IPS-18a (cell line): ENCODE data around the gene RBM4B.

Experiments used
- H3K27ac ChIP-seq: one replicate; pipeline ENCODE4 v1.5.1; 2013; ENCODE audit warnings: low read length
- H3K27me3 ChIP-seq: one replicate; pipeline ENCODE4 v1.6.1; 2013; ENCODE audit warnings: mild to moderate bottlenecking, low read length; ENCODE audit not compliant: control insufficient read depth, insufficient read depth
- H3K36me3 ChIP-seq: one replicate; pipeline ENCODE4 v1.6.1; 2013; ENCODE audit warnings: low read depth, low read length; ENCODE audit not compliant: control insufficient read depth
- H3K4me1 ChIP-seq: one replicate; pipeline ENCODE4 v1.6.1; 2013; ENCODE audit warnings: low read depth, low read length; ENCODE audit not compliant: control insufficient read depth
- H3K4me3 ChIP-seq: one replicate; pipeline ENCODE4 v1.5.1; 2013; ENCODE audit warnings: low read length
- H3K9ac ChIP-seq: one replicate; pipeline ENCODE4 v1.6.1; 2013; ENCODE audit warnings: mild to moderate bottlenecking, low read length, moderate library complexity
- H3K9me3 ChIP-seq: one replicate; pipeline ENCODE4 v1.6.1; 2013; ENCODE audit warnings: low read depth, low read length; ENCODE audit not compliant: control insufficient read depth

The RBM4B gene

DNA sequence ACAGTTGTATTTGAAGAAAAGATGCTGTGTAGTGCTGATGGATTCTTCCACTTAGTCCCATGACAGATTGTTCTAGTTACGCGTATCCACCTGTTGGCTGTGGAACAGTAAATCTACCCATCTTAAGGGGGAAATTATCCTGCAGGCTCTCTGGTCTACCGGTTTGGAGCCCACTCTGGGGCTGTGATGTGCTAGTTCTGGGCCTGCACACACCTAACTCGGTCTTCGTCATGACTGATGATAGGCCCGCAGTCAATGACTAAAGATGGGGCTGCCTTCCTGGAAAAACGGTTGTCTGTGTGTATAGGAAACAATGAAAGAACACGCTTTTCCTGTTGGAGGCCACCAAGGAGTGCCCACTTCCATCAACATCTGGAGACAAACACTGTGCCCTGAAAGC is 6.2 kb upstream of the RBM4B start:
- H3K27me3 ChIP-seq: no peaks in the 10 kb centered on the region
- no peak overlapping the region for H3K4me3 ChIP-seq
- no peaks in the 10 kb centered on the region for H3K9me3 ChIP-seq
- H3K36me3 ChIP-seq: peaks cover 11% of the 10 kb centered on the region
- H3K27ac ChIP-seq: no peak overlapping the region
- H3K4me1 ChIP-seq: no peaks in the 10 kb centered on the region
- H3K9ac ChIP-seq: no peak overlapping the region

DNA sequence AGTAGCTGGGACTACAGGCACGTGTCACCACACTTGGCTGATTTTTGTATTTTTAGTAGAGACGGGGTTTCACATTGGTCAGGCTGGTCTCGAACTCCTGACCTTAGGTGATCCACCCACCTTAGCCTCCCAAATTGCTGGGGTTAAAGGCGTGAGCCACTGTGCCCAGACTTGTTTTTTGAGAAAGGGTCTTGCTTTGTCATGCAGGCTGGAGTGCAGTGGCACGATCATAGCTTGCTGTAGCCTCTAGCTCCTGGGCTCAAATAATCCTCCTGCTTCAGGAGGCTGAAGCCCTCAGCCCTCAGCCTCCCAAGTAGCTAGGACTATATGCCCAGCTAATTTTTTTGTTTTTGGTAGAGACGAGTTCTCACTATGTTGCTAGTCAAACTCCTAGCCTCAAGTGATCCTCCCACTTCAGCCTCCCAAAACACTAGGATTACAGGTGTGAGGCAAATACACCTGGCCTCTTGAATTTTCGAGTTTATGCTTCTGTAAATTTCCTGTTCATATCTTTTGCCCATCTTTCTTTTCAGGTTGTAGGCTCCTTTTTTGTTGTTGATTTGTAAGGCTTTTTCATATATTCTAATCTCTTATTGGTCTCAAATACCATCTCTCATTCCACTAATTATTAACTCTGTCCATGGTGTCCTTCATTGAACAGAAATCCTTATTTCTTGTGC is 3.4 kb upstream of the RBM4B start:
- Histone ChIP-seq H3K4me1 (peaks cover 9% of the 10 kb centered on the region), H3K9ac (no peak overlapping the region), H3K4me3 (no peak overlapping the region), H3K36me3 (peaks cover 2% of the 10 kb centered on the region), H3K27ac (no peak overlapping the region), H3K27me3 (no peaks in the 10 kb centered on the region), H3K9me3 (no peaks in the 10 kb centered on the region)

DNA sequence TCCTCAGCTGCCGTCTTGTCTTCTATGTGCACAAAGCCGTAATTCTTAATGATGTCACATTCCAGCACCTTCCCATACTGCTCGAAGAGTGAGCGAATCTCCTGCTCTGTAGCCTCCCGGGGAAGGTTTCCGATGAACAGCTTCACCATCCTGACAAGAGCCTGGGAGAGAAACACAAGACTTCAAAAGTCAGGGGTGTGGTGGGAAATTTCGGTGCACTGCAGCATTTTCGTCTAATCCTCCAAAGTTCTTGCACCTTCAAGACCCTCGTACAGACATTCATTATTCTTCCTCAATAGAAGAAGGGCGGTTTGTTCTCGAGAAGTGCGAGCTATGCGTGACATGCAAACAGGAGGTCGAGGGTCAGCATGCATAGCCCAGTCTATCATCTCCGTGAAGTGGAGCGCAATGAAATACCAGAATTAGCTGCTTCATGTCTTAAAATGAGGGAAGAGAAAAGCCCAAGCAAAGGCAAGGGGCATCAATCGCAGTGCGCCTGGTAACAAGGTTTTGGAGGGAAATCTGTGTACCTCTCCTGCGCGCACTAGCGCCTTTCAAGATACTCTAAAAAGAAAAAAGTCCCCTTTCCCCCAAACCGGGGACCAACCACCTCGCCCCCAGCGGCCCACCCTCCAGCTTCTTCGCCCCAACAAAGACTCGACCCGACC is 622 bp downstream of the RBM4B start:
- peak overlapping the region; percentile 89 for H3K4me3 ChIP-seq
- peaks cover 21% of the 10 kb centered on the region for H3K4me1 ChIP-seq
- H3K36me3 ChIP-seq: peaks cover 14% of the 10 kb centered on the region
- H3K27me3 ChIP-seq: no peaks in the 10 kb centered on the region
- no peaks in the 10 kb centered on the region for H3K9me3 ChIP-seq
- peak overlapping the region; percentile 70 for H3K9ac ChIP-seq
- H3K27ac ChIP-seq: peak overlapping the region; percentile 81

DNA sequence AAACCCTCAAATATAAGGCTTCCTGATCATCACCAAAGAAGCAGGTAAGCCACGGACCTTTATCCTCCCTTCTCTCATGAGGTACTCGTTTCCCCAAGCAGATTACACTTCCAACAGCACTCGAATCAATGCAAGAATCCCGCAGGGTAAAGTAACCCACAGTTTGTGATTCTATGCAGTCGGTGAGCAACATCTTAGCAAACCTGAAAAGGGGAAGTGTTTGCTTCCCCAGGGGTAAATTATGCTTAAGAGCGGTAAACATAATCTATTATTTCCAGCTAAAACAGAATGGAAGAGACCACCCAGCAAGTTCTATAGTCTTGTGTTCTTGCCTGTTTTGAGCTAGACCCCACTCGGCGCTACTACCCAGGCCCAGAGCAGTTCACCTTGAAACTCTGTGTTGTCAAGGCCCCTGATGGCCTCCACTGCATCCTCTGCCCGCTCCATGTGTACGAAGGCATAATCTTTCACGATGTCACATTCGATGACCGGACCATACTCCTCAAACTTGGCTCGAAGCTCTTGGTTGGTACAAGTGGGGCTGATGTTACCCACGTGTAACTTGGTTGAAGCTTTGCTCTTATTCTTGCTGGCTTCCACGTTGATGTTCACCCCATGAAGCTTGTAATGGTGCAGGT is 1.3 kb downstream of the RBM4B start:
- Histone ChIP-seq H3K36me3 (peaks cover 14% of the 10 kb centered on the region), H3K9me3 (no peaks in the 10 kb centered on the region), H3K27ac (no peak overlapping the region), H3K4me3 (peak overlapping the region; percentile 89), H3K9ac (peak overlapping the region; percentile 70), H3K27me3 (no peaks in the 10 kb centered on the region), H3K4me1 (peaks cover 21% of the 10 kb centered on the region)

DNA sequence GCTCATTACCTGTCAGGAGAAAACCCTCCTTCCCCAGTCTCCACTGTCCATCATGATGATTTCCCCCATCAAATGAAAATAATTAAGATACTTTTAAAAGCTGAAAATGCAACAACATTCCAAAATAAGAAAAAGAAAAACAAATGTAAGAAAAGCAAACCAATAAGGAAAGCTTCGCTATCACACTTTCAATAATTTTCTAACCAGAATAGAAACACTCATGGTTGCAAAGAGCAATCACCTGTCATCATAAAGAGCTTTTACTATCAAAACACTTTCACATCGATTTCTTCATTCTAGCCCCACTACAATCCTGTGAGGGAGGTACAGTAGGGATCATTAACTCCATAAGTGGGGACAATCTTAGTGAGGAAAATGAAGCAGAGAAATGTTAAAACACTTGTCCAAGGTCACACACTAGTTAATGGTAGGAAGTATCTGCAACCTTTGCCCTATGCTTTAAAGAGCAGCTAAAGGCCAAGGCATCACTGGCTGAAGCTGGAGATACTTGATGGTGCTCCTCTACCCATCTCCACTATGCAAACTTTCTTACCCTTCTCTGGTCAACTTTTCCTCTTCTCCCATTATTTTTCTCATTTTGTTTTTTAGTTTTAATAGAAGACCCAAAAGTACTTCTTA is 2.6 kb downstream of the RBM4B start:
- H3K27me3 ChIP-seq: no peaks in the 10 kb centered on the region
- H3K9ac ChIP-seq: no peak overlapping the region
- H3K4me3 ChIP-seq: peak overlapping the region; percentile 89
- peaks cover 14% of the 10 kb centered on the region for H3K36me3 ChIP-seq
- H3K4me1 ChIP-seq: peaks cover 21% of the 10 kb centered on the region
- no peak overlapping the region for H3K27ac ChIP-seq
- H3K9me3 ChIP-seq: no peaks in the 10 kb centered on the region

DNA sequence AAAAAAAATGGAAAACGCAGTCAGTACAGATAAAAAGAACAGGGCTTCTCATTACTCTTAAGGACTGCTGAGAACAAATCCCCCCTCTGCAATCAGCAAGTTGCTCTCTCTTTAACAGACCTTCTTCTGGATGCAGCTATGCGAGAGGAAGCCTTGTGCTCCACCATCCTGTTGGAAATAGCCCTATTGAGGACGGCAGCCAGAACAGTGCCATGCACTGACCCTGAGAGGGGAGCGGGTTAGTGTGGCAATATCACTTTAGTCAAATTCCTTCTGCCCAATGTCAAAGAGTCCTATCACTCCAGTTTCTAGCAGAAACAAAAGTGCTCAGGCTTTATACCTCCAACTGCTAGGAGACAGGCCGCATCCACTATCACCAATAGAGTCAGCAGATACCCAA is 6.9 kb downstream of the RBM4B start:
- no peaks in the 10 kb centered on the region for H3K27me3 ChIP-seq
- H3K36me3 ChIP-seq: peaks cover 43% of the 10 kb centered on the region

DNA sequence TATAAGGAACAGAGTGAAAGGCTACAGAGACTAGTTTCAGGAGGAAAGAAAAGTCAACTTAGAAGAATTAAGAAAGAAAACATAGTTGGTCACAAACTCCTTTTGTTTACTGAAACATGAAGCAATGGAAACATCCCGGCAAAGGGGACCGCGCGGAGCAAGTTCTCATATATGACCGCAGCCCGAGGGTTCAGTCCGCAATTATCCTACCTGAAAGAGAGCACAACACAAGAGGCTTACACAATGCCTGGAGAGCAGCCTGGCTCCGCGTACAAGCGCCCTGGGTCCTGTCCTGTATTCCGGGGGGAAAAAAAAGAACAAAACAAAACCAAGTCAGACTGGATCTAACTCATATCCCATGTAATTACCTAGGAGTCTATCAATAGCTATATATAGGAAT is 12.3 kb downstream of the RBM4B start:
- Histone ChIP-seq H3K9ac (no peak overlapping the region), H3K36me3 (peaks cover 59% of the 10 kb centered on the region), H3K4me3 (no peak overlapping the region), H3K4me1 (no peaks in the 10 kb centered on the region), H3K27me3 (no peaks in the 10 kb centered on the region), H3K27ac (no peak overlapping the region), H3K9me3 (no peaks in the 10 kb centered on the region)

More for the DNA sequence above, 6.9 kb downstream of the RBM4B start:
- no peak overlapping the region for H3K4me3 ChIP-seq
- H3K9ac ChIP-seq: no peak overlapping the region
- no peak overlapping the region for H3K27ac ChIP-seq
- H3K4me1 ChIP-seq: peaks cover 9% of the 10 kb centered on the region
- H3K9me3 ChIP-seq: no peaks in the 10 kb centered on the region

DNA sequence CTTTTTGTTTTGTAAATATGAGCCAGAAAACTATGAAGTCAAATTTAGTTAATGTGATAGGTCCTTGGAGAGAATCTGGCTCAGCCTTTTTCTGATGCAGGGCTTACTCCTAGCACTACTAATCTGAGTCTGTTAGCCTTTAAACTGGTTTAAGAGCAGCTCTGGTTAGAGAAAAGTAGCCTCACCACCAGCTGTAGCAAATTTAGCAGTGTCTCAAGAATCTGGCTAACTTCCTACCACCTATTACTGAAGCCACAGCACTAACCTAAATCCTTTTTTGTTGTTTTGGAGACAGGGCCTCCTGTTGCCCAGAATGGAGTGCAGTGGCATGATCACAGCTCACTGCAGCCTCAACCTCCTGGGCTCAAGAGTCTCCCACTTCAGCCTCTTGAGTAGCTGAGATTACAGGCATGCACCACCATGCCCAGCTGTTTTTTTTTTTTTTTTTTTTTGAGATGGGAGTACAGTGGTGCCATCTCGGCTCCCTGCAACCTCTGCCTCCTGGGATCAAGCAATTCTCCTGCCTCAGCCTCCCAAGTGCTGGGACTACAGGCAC is 13.9 kb downstream of the RBM4B start:
- no peaks in the 10 kb centered on the region for H3K4me1 ChIP-seq
- H3K36me3 ChIP-seq: peaks cover 59% of the 10 kb centered on the region
- H3K4me3 ChIP-seq: no peak overlapping the region
- H3K9me3 ChIP-seq: no peaks in the 10 kb centered on the region
- H3K27me3 ChIP-seq: no peaks in the 10 kb centered on the region
- no peak overlapping the region for H3K27ac ChIP-seq
- no peak overlapping the region for H3K9ac ChIP-seq

DNA sequence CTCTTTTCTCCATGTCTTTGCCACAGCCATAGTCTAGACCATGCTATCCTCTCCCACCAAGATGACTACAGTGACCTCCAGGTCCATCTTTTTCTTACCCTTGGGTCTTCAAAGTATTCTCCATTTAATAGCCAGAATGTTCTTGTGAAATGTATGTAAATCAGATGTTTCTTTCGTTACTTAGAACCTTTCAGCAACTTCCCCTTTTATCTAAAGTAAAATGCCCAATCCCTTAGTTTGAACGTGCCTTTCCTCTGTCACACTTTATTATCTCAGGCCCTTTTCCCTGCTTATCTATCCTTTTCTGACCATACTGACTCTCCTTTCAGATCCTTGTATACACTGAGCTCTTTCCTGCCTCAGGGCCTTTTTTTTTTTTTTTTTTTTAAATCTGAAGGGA is 17.9 kb downstream of the RBM4B start:
- Histone ChIP-seq H3K27me3 (no peaks in the 10 kb centered on the region), H3K4me1 (no peaks in the 10 kb centered on the region), H3K27ac (no peak overlapping the region), H3K9ac (no peak overlapping the region), H3K36me3 (peaks cover 21% of the 10 kb centered on the region), H3K9me3 (no peaks in the 10 kb centered on the region), H3K4me3 (no peak overlapping the region)

DNA sequence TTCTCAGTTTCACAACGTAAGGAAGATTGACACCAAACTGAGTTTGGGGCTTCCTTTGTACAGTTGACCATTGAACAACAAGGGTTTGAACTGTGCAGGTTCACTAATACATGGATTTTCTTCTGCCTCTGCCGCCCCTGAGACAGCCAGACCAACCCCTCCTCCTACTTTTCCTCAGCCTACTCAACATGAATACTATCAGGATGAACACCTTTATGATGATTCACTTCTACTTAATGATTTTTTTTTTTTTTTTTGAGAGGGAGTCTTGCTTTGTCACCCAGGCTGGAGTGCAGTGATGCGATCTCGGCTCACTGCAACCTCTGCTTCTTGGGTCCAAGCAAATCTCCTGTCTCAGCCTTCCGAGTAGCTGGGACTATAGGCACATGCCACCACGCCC is 24.6 kb downstream of the RBM4B start:
- Histone ChIP-seq H3K36me3 (peaks cover 30% of the 10 kb centered on the region), H3K4me3 (no peak overlapping the region), H3K27me3 (no peaks in the 10 kb centered on the region), H3K27ac (no peak overlapping the region), H3K9ac (no peak overlapping the region), H3K4me1 (no peaks in the 10 kb centered on the region), H3K9me3 (no peaks in the 10 kb centered on the region)

DNA sequence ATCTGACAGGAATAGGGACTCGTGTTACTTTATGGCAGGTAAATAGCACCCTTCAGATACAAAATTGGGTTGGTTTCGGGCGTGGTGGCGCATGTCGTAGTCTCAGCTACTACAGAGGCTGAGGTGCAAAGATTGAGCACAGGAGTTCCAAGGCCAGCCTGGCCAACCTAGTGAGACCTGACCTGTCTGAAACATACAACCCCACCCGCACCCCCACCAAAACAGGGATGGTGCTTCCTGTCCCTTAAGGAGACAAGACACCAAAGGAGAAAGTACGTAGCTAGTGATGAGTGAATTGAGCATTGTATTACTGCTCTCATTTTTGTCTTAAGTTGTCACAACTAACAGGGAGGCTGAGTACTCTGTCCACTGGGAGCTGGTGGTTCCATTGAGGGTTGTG is 25.0 kb downstream of the RBM4B start:
- Histone ChIP-seq H3K4me1 (no peaks in the 10 kb centered on the region), H3K9me3 (no peaks in the 10 kb centered on the region), H3K27me3 (no peaks in the 10 kb centered on the region), H3K9ac (no peak overlapping the region), H3K36me3 (peaks cover 32% of the 10 kb centered on the region), H3K27ac (no peak overlapping the region), H3K4me3 (no peak overlapping the region)
